Loucy (cell line): ENCODE measurements around the gene PILRB.

ENCODE experiments used
- EZH2phosphoT487 ChIP-seq: fragments of 200-600 bp; IDR thresholded peaks from 2 replicates; pipeline ENCODE4 v1.6.1; 2018; ENCODE audit warnings: antibody characterized with exemption, mild to moderate bottlenecking, moderate library complexity, borderline replicate concordance
- TF ChIP-seq, protein P1 (sequence below): fragments of 200-600 bp; sonication (generic); conservative IDR thresholded peaks from 2 replicates; pipeline ENCODE4 v1.5.1; 2014; ENCODE audit warnings: mild to moderate bottlenecking, antibody characterized with exemption, low read length

DNA sequence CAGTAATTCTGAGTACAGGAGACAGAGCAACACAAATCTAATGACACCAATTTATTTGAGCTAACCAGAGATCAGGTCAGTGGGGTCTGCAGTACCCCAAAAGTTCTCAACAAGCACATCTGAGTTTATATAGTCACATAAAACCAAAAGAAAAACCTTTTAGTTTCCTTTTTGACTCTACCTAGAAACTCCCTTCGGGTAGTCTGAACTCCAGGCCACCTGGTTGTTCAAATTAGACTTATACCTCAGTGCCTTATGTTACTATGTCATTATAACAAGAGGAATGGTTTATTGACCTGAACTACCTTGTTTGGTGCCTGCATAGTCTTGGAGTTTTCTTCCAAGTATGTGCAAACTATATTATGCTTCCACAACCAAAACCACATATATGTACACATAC is 56.0 kb downstream of the PILRB start:
- TF ChIP-seq, protein P1, sequence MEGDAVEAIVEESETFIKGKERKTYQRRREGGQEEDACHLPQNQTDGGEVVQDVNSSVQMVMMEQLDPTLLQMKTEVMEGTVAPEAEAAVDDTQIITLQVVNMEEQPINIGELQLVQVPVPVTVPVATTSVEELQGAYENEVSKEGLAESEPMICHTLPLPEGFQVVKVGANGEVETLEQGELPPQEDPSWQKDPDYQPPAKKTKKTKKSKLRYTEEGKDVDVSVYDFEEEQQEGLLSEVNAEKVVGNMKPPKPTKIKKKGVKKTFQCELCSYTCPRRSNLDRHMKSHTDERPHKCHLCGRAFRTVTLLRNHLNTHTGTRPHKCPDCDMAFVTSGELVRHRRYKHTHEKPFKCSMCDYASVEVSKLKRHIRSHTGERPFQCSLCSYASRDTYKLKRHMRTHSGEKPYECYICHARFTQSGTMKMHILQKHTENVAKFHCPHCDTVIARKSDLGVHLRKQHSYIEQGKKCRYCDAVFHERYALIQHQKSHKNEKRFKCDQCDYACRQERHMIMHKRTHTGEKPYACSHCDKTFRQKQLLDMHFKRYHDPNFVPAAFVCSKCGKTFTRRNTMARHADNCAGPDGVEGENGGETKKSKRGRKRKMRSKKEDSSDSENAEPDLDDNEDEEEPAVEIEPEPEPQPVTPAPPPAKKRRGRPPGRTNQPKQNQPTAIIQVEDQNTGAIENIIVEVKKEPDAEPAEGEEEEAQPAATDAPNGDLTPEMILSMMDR: no peak
- no peak for TF ChIP-seq EZH2phosphoT487
